IPS DF 6.9 (cell line): ENCODE measurements around the gene PCSK7.
"Not testable (repeated sequence)": the region's sequence is repeated elsewhere in the genome, so short reads cannot be mapped to it uniquely, and the experiment has no call there.

Experiments
- DNase-seq: peaks from one replicate; pipeline ENCODE4 v3.0.0-alpha.2; 2013; ENCODE audit warnings: low read depth, low spot score
- H3K27ac ChIP-seq: one replicate; pipeline ENCODE4 v1.5.1; 2013; ENCODE audit warnings: low read length, control low read depth
- H3K27me3 ChIP-seq: 2 replicates; pipeline ENCODE4 v1.6.1; 2013; ENCODE audit warnings: mild to moderate bottlenecking, low read length; ENCODE audit not compliant: control insufficient read depth, insufficient read depth
- H3K36me3 ChIP-seq: 2 replicates; pipeline ENCODE4 v1.6.1; 2013; ENCODE audit warnings: low read length; ENCODE audit not compliant: control insufficient read depth, insufficient read depth
- H3K4me1 ChIP-seq: 2 replicates; pipeline ENCODE4 v1.6.1; 2013; ENCODE audit warnings: low read length; ENCODE audit not compliant: control insufficient read depth, insufficient read depth
- H3K4me3 ChIP-seq: 2 replicates; pipeline ENCODE4 v1.5.1; 2013; ENCODE audit warnings: mild to moderate bottlenecking, low read length
- H3K9me3 ChIP-seq: 2 replicates; pipeline ENCODE4 v1.6.1; 2013; ENCODE audit warnings: low read length, inconsistent platforms; ENCODE audit not compliant: control insufficient read depth, insufficient read depth
- WGBS: extraction: QIAGEN DNeasy Blood & Tissue Kit; methylation state at CpG from one replicate; pipeline ENCODE4 v1.1.7; 2013; ENCODE audit warnings: mixed read lengths, missing lambda C conversion rate; ENCODE audit not compliant: insufficient read length, insufficient coverage; 5-methylcytosine and 5-hydroxymethylcytosine counted together

The PCSK7 gene

DNA sequence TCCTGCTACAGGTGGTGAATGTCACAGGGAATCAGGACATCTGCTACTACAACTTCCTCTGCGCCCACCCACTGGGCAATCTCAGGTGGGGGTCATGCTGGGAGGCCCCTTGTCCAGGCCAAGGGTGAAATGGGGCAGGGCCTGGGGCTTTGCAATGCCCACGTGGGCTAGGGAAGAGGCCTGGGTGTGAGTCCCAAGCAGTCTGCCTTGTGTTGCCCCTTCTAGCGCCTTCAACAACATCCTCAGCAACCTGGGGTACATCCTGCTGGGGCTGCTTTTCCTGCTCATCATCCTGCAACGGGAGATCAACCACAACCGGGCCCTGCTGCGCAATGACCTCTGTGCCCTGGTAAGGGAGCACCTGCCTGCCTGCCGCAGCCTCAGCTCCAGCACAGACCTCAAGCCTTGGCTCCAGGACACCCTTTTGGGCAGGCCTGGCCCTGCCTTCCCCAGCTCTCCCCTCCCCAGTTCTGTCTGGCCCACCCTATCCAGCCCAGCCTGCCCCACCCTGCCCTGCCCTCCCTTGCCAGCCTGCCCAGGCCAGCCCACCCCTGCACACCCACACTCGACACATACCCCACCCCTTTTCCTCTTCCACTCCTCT, 41.8 kb downstream of the PCSK7 start:
- Histone ChIP-seq H3K4me1 (no peaks in the 10 kb centered on the region), H3K27ac (no peak overlapping the region), H3K4me3 (no peak overlapping the region), H3K9me3 (no peaks in the 10 kb centered on the region), H3K27me3 (no peaks in the 10 kb centered on the region), H3K36me3 (peaks cover 10% of the 10 kb centered on the region)
- no peak for DNase-seq
- no CpG with 5 or more reads among the region's 8 CpGs for WGBS

DNA sequence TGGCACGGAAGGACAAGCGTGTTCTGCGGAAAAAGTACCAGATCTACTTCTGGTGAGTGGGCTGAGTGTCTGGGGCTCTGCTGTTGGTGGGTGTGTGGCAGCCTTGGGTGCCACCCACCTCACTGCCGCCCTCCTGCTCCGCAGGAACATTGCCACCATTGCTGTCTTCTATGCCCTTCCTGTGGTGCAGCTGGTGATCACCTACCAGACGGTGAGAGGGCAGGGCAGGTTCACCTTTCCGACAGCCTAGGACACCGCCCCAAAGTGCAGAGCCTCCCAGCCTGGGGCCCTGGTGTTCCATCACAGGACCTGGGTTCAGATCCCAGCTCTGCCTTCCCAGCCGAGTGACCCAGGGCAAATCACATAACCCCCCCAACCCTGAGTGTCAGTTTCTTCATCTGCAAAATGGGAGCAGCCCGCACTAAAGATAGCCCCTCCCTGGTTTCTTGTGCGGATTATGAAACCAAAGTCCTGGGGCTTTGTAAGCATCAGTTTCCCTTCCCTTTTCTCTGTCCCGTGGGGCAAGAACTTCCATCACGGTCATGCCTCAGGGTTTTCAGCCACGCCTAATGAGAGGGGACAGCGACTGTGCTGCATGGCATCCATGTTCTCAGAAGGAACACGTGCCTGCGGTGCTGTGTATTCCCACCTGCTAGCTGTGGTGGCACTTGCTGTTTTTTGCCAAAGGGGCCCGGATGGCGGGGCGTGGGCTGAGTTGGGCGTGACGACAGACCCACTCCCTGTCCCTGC, 42.5 kb downstream of the PCSK7 start:
- H3K27me3 ChIP-seq: no peaks in the 10 kb centered on the region
- no CpG with 5 or more reads among the region's 22 CpGs for WGBS
- H3K4me3 ChIP-seq: no peak overlapping the region
- no peaks in the 10 kb centered on the region for H3K4me1 ChIP-seq
- H3K9me3 ChIP-seq: no peaks in the 10 kb centered on the region
- peaks cover 10% of the 10 kb centered on the region for H3K36me3 ChIP-seq
- no peak overlapping the region for H3K27ac ChIP-seq
- no peak for DNase-seq

DNA sequence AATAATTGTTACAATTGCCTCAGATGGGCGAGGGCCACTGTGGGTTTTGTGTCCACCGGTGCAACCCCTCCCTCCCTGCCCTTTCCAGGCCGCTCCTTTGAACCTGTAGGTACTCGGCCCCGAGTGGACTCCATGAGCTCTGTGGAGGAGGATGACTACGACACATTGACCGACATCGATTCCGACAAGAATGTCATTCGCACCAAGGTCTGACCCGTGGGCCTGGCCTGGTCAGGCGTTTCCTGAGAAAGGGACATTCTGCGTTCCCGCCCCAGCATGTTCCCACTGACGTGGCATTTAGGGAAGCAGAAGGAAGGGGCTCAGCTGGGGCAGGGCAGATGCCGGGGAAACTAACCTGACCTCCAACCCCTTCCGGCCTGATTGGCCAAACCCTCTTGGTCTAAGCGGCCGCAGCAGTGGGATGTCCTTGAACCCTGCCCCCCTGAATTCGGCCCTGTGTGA, 43.2 kb downstream of the PCSK7 start:
- H3K4me1 ChIP-seq: no peaks in the 10 kb centered on the region
- H3K27ac ChIP-seq: no peak overlapping the region
- no peak for DNase-seq
- peaks cover 10% of the 10 kb centered on the region for H3K36me3 ChIP-seq
- no CpG with 5 or more reads among the region's 20 CpGs for WGBS
- H3K4me3 ChIP-seq: no peak overlapping the region
- no peaks in the 10 kb centered on the region for H3K9me3 ChIP-seq
- H3K27me3 ChIP-seq: no peaks in the 10 kb centered on the region

DNA sequence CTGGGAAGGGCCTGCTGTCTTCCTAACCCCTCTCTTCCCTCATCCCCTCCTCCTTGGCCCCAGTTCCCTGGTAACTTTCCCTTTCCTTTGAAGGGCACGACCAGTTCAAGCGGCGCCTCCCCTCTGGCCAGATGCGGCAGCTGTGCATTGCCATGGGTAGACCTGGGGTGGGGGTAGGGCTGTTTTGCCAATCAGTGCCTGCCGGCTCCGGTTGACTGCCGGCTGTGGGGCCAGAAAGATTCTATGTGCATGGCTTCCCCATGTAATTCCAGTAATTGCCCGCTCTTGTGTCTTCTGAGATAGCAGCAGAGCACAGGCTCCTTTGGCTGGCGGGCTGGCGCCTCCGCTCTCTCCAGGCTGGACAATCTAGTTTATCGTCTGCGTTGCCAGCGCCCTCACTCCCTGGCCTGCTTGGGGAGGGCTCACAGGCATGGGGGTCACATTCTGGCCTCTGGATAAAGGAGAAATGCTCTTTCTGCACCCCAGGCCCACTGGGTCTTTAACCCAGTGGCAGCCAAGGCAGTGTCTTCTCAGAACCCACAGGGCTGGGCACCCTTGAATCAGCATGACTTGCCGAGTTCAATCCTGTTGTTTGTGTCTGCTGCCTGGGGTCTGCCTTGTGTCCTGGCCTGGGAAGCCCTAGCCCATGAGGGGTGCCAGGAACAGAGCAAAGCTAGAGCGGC, 43.9 kb downstream of the PCSK7 start:
- Histone ChIP-seq H3K27ac (no peak overlapping the region), H3K36me3 (peaks cover 10% of the 10 kb centered on the region), H3K9me3 (no peaks in the 10 kb centered on the region), H3K4me1 (no peaks in the 10 kb centered on the region), H3K27me3 (no peaks in the 10 kb centered on the region), H3K4me3 (no peak overlapping the region)
- DNase-seq: no peak
- no CpG with 5 or more reads among the region's 16 CpGs for WGBS

DNA sequence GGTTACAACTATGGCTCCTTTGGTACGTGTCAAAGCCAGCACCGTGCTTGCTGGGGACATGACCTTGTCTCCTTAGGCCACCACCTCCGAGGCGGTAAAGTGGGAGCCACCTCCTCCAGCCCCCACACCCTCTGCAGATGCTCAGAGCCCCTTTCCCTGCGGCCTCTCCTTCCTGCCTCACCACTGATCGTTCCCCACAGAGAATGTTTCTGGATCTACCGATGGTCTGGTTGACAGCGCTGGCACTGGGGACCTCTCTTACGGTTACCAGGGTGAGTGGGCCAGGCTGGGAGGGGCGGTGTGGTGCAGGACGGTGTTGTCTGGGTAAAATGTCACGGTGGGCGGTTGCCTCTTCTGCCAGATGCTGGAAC, 44.5 kb downstream of the PCSK7 start:
- Histone ChIP-seq H3K27me3 (no peaks in the 10 kb centered on the region), H3K9me3 (no peaks in the 10 kb centered on the region), H3K4me3 (no peak overlapping the region), H3K4me1 (no peaks in the 10 kb centered on the region), H3K27ac (no peak overlapping the region), H3K36me3 (peaks cover 7% of the 10 kb centered on the region)
- DNase-seq: no peak
- no CpG with 5 or more reads among the region's 13 CpGs for WGBS

DNA sequence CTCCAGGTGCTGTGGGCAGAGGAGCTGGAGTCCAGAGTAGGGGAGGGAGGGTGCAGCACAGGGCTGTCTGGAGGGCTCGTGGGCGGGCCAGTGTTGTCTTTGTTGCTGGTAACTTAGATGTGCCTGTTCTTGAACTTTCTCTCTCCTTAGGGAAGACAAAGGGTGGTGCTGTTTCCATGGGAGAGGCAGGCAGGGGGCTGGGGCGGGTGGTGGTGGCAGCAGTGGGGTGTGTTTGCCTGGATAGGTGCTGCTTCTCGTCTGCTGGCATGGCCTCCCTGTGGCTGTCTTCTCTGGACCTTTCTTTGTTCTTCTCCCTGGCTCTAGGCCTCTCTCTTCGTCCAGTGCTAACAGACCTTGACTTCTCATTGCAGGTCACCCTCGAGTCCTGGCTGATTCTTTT, 44.9 kb downstream of the PCSK7 start:
- Histone ChIP-seq H3K9me3 (no peaks in the 10 kb centered on the region), H3K4me1 (no peaks in the 10 kb centered on the region), H3K27me3 (no peaks in the 10 kb centered on the region), H3K4me3 (no peak overlapping the region), H3K36me3 (peaks cover 6% of the 10 kb centered on the region; the same call in 1 of the 2 replicates), H3K27ac (no peak overlapping the region)
- WGBS: no CpG with 5 or more reads among the region's 6 CpGs
- DNase-seq: no peak

DNA sequence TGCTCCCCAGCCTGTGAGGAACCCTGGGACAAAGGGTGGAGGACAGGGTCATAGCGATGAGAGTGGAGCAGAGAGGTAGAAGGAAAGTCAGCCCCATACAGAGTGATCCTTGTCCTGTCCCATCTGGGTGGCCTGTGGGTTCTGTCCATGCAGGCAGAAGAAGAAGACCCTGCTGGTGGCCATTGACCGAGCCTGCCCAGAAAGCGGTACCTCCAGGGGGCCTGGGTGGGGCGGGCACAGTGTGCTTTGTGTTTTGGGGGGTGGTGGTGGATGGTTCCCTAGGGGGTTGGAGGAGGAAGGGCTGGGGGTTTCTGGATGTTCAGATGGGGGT, 45.5 kb downstream of the PCSK7 start:
- no CpG with 5 or more reads among the region's 4 CpGs for WGBS
- DNase-seq: no peak
- H3K27ac ChIP-seq: no peak overlapping the region
- H3K4me3 ChIP-seq: no peak overlapping the region
- no peaks in the 10 kb centered on the region for H3K27me3 ChIP-seq
- no peaks in the 10 kb centered on the region for H3K4me1 ChIP-seq
- no peaks in the 10 kb centered on the region for H3K9me3 ChIP-seq
- peaks cover 6% of the 10 kb centered on the region; the same call in 1 of the 2 replicates for H3K36me3 ChIP-seq

DNA sequence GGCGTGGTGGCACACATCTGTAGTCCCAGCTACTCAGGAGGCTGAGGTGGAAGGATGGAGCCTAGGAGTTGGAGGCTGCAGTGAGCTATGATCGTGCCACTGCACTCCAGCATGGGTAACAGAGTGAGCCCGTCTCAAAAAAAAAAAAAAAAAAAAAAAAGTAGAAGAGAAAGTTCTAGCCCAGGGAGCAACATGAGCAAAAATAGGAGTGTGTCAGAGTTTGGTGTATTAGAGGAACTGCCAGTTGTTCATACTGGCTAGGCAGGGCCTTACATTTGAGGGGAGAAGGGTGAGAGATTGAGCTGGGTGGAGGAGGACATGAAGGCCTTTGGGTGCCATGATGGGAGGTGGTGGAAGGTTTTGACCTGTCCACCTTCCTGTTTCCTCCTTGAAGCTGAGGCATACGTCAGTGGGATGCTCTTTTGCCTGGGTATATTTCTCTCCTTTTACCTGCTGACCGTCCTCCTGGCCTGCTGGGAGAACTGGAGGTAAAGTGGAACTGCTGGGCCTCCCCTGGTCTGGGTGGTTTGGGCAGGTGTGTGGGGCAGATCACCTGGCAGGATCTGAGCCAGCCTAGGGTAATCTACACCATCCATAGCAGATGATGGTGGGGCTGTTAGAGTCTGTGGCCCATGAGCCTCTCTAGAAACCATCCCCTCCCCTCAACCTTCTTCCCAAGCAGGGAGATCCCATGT, 46.0 kb downstream of the PCSK7 start:
- Histone ChIP-seq H3K4me3 (no peak overlapping the region), H3K27ac (no peak overlapping the region), H3K4me1 (peaks cover 1% of the 10 kb centered on the region; the same call in 1 of the 2 replicates), H3K27me3 (no peaks in the 10 kb centered on the region), H3K9me3 (no peaks in the 10 kb centered on the region), H3K36me3 (peaks cover 6% of the 10 kb centered on the region; the same call in 1 of the 2 replicates)
- no CpG with 5 or more reads among the region's 5 CpGs for WGBS
- no peak for DNase-seq

DNA sequence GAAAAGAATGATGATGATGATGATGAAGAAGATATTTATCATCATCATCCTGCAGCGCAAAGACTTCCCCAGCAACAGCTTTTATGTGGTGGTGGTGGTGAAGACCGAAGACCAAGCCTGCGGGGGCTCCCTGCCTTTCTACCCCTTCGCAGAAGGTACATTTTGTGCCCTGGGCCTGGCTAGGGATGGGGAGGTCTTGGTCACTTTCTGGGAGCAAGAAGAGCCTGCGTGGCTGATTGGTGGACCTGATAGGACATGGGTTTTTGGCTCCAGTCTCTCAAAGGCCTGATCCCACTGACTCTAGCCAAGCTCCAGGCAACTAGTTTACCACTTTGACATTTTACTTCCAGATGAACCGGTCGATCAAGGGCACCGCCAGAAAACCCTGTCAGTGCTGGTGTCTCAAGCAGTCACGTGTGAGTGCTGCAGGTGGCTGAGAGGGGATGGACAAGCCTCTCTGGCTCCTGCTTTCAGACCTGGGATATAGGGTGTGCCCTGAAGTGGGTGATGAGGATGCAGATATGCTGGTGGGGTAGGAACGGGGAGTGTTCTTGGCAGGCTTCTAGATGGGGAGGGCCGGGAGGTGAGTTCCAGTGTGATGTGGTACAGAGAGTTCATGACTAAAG, 48.0 kb downstream of the PCSK7 start:
- no peaks in the 10 kb centered on the region for H3K9me3 ChIP-seq
- no peak overlapping the region for H3K27ac ChIP-seq
- H3K27me3 ChIP-seq: no peaks in the 10 kb centered on the region
- no peak for DNase-seq
- H3K4me3 ChIP-seq: no peak overlapping the region
- no peaks in the 10 kb centered on the region for H3K36me3 ChIP-seq
- no CpG with 5 or more reads among the region's 11 CpGs for WGBS
- peaks cover 5% of the 10 kb centered on the region; the same call in 1 of the 2 replicates for H3K4me1 ChIP-seq

DNA sequence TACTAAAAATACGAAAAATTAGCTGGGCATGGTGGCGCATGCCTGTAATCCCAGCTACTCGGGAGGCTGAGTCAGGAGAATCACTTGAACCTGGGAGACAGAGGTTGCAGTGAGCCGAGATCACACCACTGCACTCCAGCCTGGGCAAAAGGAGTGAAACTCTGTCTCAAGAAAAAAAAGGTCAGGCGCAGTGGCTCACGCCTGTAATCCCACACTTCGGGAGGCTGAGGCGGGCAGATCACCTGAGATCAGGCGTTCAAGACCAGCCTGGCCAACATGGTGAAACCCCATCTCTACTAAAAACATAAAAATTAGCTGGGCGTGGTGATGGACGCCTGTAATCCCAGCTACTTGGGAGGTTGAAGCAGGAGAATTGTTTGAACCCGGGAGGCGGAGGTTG, 48.7 kb downstream of the PCSK7 start:
- not testable (repeated sequence) for H3K27ac ChIP-seq, H3K36me3 ChIP-seq, DNase-seq, H3K9me3 ChIP-seq, H3K27me3 ChIP-seq, H3K4me1 ChIP-seq, H3K4me3 ChIP-seq
- no CpG with 5 or more reads among the region's 13 CpGs for WGBS
